ENCODE measurements around the gene SBF2. TPM values are rescaled to one million over a fixed set of nuclear protein-coding genes. Genes with fewer than 3 reads are reported as not detected.

The SBF2 gene
- total and polyA plus RNA-seq, 11 donors: 10.4 to 33.9 (median 20.9) TPM

DNA sequence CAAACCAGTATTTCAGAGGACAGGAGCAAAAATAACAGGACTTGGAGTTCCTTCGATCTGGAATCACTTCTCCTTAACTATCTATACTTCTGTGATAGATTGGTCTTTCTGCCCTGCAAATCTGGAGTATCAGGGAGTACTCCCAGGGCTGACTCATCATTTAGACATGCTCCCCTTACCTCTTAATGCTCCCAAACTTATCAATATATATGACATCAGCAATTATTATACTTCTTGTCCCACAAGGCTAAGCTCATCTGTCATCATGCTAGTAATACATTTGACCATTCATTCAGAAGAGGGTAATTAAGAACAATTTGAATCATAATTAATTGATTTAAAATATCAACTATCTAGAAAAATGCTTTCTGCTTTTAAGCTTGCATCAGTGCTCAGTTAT lies 466.3 kb downstream of the SBF2 start:
- no peaks in the 10 kb centered on the region for H3K9me3 ChIP-seq
- intact Hi-C loops (cut with DNase I): no loop called here
- TF ChIP-seq, protein P1, sequence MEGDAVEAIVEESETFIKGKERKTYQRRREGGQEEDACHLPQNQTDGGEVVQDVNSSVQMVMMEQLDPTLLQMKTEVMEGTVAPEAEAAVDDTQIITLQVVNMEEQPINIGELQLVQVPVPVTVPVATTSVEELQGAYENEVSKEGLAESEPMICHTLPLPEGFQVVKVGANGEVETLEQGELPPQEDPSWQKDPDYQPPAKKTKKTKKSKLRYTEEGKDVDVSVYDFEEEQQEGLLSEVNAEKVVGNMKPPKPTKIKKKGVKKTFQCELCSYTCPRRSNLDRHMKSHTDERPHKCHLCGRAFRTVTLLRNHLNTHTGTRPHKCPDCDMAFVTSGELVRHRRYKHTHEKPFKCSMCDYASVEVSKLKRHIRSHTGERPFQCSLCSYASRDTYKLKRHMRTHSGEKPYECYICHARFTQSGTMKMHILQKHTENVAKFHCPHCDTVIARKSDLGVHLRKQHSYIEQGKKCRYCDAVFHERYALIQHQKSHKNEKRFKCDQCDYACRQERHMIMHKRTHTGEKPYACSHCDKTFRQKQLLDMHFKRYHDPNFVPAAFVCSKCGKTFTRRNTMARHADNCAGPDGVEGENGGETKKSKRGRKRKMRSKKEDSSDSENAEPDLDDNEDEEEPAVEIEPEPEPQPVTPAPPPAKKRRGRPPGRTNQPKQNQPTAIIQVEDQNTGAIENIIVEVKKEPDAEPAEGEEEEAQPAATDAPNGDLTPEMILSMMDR (IDR thresholded peaks at IDR 0.05): no peak
- no peak for TF ChIP-seq POLR2A (IDR thresholded peaks at IDR 0.05)
- H3K27ac ChIP-seq: no peak overlapping the region
- H3K36me3 ChIP-seq: peaks cover 0 to 39% (median 14%) of the 10 kb centered on the region in 9 donors
- H3K4me1 ChIP-seq: peaks cover 0 to 5% (median 0%) of the 10 kb centered on the region in 12 donors
- DNase-seq (no peak), ATAC-seq (no peak)
- H3K4me3 ChIP-seq: no peak overlapping the region
- 47 to 60% (median 53%) methylated on average over 1 of the region's 1 CpG for WGBS, 4 donors
- H3K27me3 ChIP-seq: no peaks in the 10 kb centered on the region

DNA sequence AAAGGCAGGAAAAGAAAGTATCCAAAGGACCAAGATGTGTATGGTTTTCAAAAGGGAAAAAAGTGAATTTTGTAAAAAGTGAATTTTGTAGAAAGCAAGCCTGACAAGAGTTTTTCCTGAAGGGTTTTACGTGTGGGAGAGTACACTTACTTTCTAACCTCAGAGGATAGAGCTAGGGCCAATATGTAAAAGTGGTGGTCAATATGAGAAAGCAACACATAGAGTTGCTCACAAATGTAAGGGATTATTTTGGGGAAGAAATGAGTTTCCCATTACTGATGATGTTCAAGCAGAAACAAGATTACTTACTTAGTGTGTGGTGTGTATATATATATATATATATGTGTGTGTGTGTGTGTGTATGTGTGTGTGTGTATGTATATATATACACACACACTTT lies 467.6 kb downstream of the SBF2 start:
- 89 to 94% (median 91%) methylated on average over 1 of the region's 1 CpG for WGBS, 4 donors
- Histone ChIP-seq H3K4me3 (no peak overlapping the region), H3K27me3 (no peaks in the 10 kb centered on the region), H3K27ac (no peak overlapping the region), H3K9me3 (no peaks in the 10 kb centered on the region), H3K4me1 (peaks cover 0 to 6% (median 0%) of the 10 kb centered on the region in 12 donors), H3K36me3 (peaks cover 0 to 29% (median 8%) of the 10 kb centered on the region in 9 donors)
- TF ChIP-seq POLR2A (IDR thresholded peaks at IDR 0.05): no peak
- TF ChIP-seq, protein P1 (IDR thresholded peaks at IDR 0.05): no peak
- intact Hi-C loops (cut with DNase I): no loop called here
- ATAC-seq: no peak
- DNase-seq: no peak

DNA sequence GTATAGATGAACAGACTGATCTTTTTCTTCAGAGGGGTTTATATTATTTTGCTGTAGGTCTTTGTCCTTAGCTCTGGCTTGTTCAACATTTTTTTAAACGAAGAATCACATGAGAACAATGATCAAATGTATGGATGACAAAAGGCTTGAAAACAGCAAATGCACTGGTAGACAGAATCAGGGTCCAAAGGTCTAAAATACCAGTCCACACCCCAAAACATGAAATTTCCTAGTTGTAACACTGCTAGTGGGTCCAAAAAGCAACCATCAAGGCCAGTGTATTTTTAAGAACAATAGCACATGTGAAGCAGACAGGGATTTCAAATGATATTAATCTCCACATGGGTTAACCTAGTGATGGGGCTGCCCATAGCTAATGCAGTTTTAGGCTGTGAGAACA lies 468.1 kb downstream of the SBF2 start:
- intact Hi-C loops (cut with DNase I): no loop called here
- no peaks in the 10 kb centered on the region for H3K9me3 ChIP-seq
- H3K4me3 ChIP-seq: no peak overlapping the region
- H3K4me1 ChIP-seq: peaks cover 0 to 11% (median under 1%) of the 10 kb centered on the region in 12 donors
- no peak for DNase-seq
- peaks cover 0 to 24% (median 3%) of the 10 kb centered on the region in 9 donors for H3K36me3 ChIP-seq
- TF ChIP-seq POLR2A (IDR thresholded peaks at IDR 0.05): no peak
- TF ChIP-seq, protein P1 (IDR thresholded peaks at IDR 0.05): no peak
- 92 to 100% (median 97%) methylated on average over 1 of the region's 1 CpG for WGBS, 4 donors
- no peak overlapping the region for H3K27ac ChIP-seq
- ATAC-seq: no peak
- H3K27me3 ChIP-seq: no peaks in the 10 kb centered on the region

DNA sequence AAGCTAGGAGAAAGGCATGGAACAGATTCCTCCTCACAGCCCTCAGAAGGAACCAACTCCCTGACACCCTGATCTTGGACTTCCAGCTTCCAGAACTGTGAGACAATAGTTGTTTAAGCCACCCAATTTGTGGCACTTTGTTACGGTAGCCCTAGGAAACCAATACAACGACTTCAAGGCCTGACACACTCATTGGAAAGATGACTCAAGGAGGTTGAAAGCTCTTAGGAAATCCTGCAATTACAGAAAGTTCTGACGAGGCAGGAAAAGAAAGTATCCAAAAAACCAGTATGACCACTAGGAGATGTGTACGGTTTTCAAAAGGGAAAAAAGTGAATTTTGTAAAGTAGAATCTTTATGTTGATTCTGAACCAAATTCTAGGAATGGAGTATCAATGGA lies 468.7 kb downstream of the SBF2 start:
- intact Hi-C loops (cut with DNase I): no loop called here
- DNase-seq: no peak
- Histone ChIP-seq H3K36me3 (peaks cover 0 to 21% (median 3%) of the 10 kb centered on the region in 9 donors), H3K27ac (no peak overlapping the region), H3K4me1 (peaks cover 0 to 17% (median 7%) of the 10 kb centered on the region in 12 donors), H3K27me3 (no peaks in the 10 kb centered on the region), H3K4me3 (no peak overlapping the region), H3K9me3 (no peaks in the 10 kb centered on the region)
- no peak for ATAC-seq
- 82 to 91% (median 84%) methylated on average over 4 of the region's 4 CpGs for WGBS, 4 donors
- no peak for TF ChIP-seq POLR2A (IDR thresholded peaks at IDR 0.05)
- TF ChIP-seq, protein P1 (IDR thresholded peaks at IDR 0.05): no peak
